ENCODE measurements around the gene DCAF8L2.

- TF ChIP-seq CTCF (IDR thresholded peaks at IDR 0.05): no peak
- no peak for TF ChIP-seq POLR2A (IDR thresholded peaks at IDR 0.05)
Measured at GRCh38 chrX:27746516-27746915, 156.4 kb downstream of the DCAF8L2 start.

Measured in esophagus squamous epithelium (tissue), 4 donors.